Neural progenitor cell (in vitro differentiated cells): Measurements from ENCODE around the gene TLDC2. TPM values are rescaled to one million over a fixed set of nuclear protein-coding genes. Genes with fewer than 3 reads are reported as not detected.
"Not testable (repeated sequence)": the region's sequence is repeated elsewhere in the genome, so short reads cannot be mapped to it uniquely, and the experiment has no call there.

Experiments
- DNase-seq: peaks from one replicate; pipeline ENCODE4 v3.0.0-alpha.2; 2016; ENCODE audit warnings: low spot score
- H2AFZ ChIP-seq: fragments of 200-600 bp; sonication (generic); replicated peaks from 2 replicates; pipeline ENCODE4 v1.6.1; 2016; ENCODE audit warnings: antibody characterized with exemption
- H3F3A ChIP-seq: fragments of 200-600 bp; sonication (generic); 2 replicates; pipeline ENCODE4 v1.6.1; 2016; ENCODE audit warnings: antibody characterized with exemption, low read depth
- H3K27ac ChIP-seq: fragments of 200-600 bp; sonication (generic); 2 replicates; pipeline ENCODE4 v1.5.1; 2016; ENCODE audit warnings: mild to moderate bottlenecking
- H3K27me3 ChIP-seq: fragments of 200-600 bp; sonication (generic); 2 replicates; pipeline ENCODE4 v1.6.1; 2016; ENCODE audit warnings: mild to moderate bottlenecking, moderate library complexity
- H3K36me3 ChIP-seq: fragments of 200-600 bp; sonication (generic); 2 replicates; pipeline ENCODE4 v1.5.1; 2016
- H3K4me1 ChIP-seq: fragments of 200-600 bp; sonication (generic); 2 replicates; pipeline ENCODE4 v1.6.1; 2016; ENCODE audit warnings: mixed run types
- H3K4me2 ChIP-seq: fragments of 200-600 bp; sonication (generic); 2 replicates; pipeline ENCODE4 v1.6.1; 2016
- H3K4me3 ChIP-seq: fragments of 200-600 bp; sonication (generic); 2 replicates; pipeline ENCODE4 v1.5.1; 2016
- H3K79me2 ChIP-seq: fragments of 200-600 bp; sonication (generic); 2 replicates; pipeline ENCODE4 v1.6.1; 2016; ENCODE audit warnings: low read depth
- H3K9ac ChIP-seq: fragments of 200-600 bp; sonication (generic); 2 replicates; pipeline ENCODE4 v1.6.1; 2016
- H3K9me3 ChIP-seq: fragments of 200-600 bp; sonication (generic); 2 replicates; pipeline ENCODE4 v1.5.1; 2016; ENCODE audit warnings: low read depth
- H4K20me1 ChIP-seq: fragments of 200-600 bp; sonication (generic); 2 replicates; pipeline ENCODE4 v1.6.1; 2016; ENCODE audit warnings: low read depth
- H3K27ac Mint-ChIP-seq: 3 replicates; pipeline ENCODE4 v1.8.0; 2021; ENCODE audit warnings: mixed read lengths
- H3K27me3 Mint-ChIP-seq: 2 replicates; pipeline ENCODE4 v1.8.0; 2022; ENCODE audit warnings: low read depth, mild to moderate bottlenecking, inconsistent platforms, moderate library complexity, mixed read lengths; ENCODE audit not compliant: insufficient read depth
- H3K36me3 Mint-ChIP-seq: 3 replicates; pipeline ENCODE4 v1.8.0; 2021; ENCODE audit warnings: mixed read lengths
- H3K4me1 Mint-ChIP-seq: 3 replicates; pipeline ENCODE4 v1.8.0; 2021; ENCODE audit warnings: mixed read lengths
- H3K4me3 Mint-ChIP-seq: 3 replicates; pipeline ENCODE4 v1.8.0; 2021; ENCODE audit warnings: mild to moderate bottlenecking, moderate library complexity, mixed read lengths
- H3K9me3 Mint-ChIP-seq: 3 replicates; pipeline ENCODE4 v1.8.0; 2020; ENCODE audit warnings: mixed read lengths
- EZH2 ChIP-seq: fragments of 200-600 bp; sonication (generic); IDR thresholded peaks from 2 replicates; pipeline ENCODE4 v1.6.1; 2017; ENCODE audit warnings: antibody characterized with exemption, mild to moderate bottlenecking, moderate library complexity
- EZH2phosphoT487 ChIP-seq: fragments of 200-600 bp; sonication (generic); IDR thresholded peaks from 2 replicates; pipeline ENCODE4 v1.6.1; 2017; ENCODE audit warnings: antibody characterized with exemption
- total RNA-seq: library from RNA; depleted of rRNA; stranded (reverse); fragments of >200 nt; gene quantifications from 2 replicates; pipeline ENCODE4 v1.2.3, GENCODE V29; 2015; ENCODE audit warnings: low replicate concordance
- TF ChIP-seq, protein P1 (sequence below): fragments of 200-600 bp; sonication (generic); IDR thresholded peaks from 2 replicates; pipeline ENCODE4 v1.5.1; 2017; ENCODE audit warnings: antibody characterized with exemption, mild to moderate bottlenecking

The TLDC2 gene
- total RNA-seq, 1 donor from 2014 or later: 2.4 TPM

- no peaks in the 10 kb centered on the region for H3K36me3 Mint-ChIP-seq
- H3K27ac ChIP-seq: no peak overlapping the region
- H3K9ac ChIP-seq: no peak overlapping the region
- no peaks in the 10 kb centered on the region for H3K36me3 ChIP-seq
- no peaks in the 10 kb centered on the region for H3K4me1 ChIP-seq
- H4K20me1 ChIP-seq: no peaks in the 10 kb centered on the region
- H3K4me2 ChIP-seq: no peak overlapping the region
- TF ChIP-seq EZH2phosphoT487: no peak
- TF ChIP-seq, protein P1, sequence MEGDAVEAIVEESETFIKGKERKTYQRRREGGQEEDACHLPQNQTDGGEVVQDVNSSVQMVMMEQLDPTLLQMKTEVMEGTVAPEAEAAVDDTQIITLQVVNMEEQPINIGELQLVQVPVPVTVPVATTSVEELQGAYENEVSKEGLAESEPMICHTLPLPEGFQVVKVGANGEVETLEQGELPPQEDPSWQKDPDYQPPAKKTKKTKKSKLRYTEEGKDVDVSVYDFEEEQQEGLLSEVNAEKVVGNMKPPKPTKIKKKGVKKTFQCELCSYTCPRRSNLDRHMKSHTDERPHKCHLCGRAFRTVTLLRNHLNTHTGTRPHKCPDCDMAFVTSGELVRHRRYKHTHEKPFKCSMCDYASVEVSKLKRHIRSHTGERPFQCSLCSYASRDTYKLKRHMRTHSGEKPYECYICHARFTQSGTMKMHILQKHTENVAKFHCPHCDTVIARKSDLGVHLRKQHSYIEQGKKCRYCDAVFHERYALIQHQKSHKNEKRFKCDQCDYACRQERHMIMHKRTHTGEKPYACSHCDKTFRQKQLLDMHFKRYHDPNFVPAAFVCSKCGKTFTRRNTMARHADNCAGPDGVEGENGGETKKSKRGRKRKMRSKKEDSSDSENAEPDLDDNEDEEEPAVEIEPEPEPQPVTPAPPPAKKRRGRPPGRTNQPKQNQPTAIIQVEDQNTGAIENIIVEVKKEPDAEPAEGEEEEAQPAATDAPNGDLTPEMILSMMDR: no peak
- no peak for TF ChIP-seq EZH2
- no peaks in the 10 kb centered on the region for H3K9me3 Mint-ChIP-seq
- H3K4me1 Mint-ChIP-seq: peaks cover 4% of the 10 kb centered on the region
- H3F3A ChIP-seq: no peaks in the 10 kb centered on the region
- H3K27me3 ChIP-seq: no peaks in the 10 kb centered on the region
- H3K4me3 ChIP-seq: no peak overlapping the region
- H3K79me2 ChIP-seq: no peaks in the 10 kb centered on the region
- no peak for DNase-seq
- H3K27me3 Mint-ChIP-seq: peaks cover 7% of the 10 kb centered on the region
- H3K27ac Mint-ChIP-seq: no peak overlapping the region
- H3K4me3 Mint-ChIP-seq: no peak overlapping the region
- H2AFZ ChIP-seq: no peak overlapping the region
- H3K9me3 ChIP-seq: no peaks in the 10 kb centered on the region
These were observed 4.0 kb upstream of the TLDC2 start for GRCh38 chr20:36871640-36872570.

DNA sequence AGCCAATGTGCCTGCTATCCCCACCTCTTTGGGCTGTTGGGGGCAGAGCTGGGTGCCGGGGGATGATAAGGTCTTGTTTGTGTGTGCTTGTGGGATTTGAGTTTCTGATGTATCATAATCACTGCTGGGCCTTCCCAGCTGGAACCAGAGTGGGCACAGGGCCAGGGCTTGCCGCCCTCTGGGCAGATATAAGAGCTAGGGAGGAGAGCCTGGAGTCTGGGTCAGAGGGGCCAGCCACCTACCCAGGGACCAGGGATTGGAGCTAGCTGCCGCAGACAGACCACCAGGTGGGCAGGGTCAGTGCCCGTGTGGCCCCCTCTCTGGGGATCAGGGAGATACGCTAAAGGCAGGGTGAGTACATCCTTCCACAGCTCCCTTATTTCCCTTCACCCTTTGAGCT, 3.1 kb upstream of the TLDC2 start:
- Histone ChIP-seq H3K36me3 (no peaks in the 10 kb centered on the region), H2AFZ (no peak overlapping the region), H3K4me1 (no peaks in the 10 kb centered on the region), H4K20me1 (no peaks in the 10 kb centered on the region), H3K27me3 (no peaks in the 10 kb centered on the region), H3K79me2 (no peaks in the 10 kb centered on the region), H3K9me3 (no peaks in the 10 kb centered on the region), H3K4me2 (no peak overlapping the region), H3K9ac (no peak overlapping the region), H3F3A (no peaks in the 10 kb centered on the region), H3K4me3 (no peak overlapping the region), H3K27ac (no peak overlapping the region)
- TF ChIP-seq, protein P1: no peak
- TF ChIP-seq EZH2: no peak
- H3K36me3 Mint-ChIP-seq: no peaks in the 10 kb centered on the region
- H3K4me3 Mint-ChIP-seq: no peak overlapping the region
- peaks cover 4% of the 10 kb centered on the region for H3K4me1 Mint-ChIP-seq
- no peak for DNase-seq
- no peaks in the 10 kb centered on the region for H3K9me3 Mint-ChIP-seq
- peaks cover 9% of the 10 kb centered on the region for H3K27me3 Mint-ChIP-seq
- H3K27ac Mint-ChIP-seq: no peak overlapping the region

DNA sequence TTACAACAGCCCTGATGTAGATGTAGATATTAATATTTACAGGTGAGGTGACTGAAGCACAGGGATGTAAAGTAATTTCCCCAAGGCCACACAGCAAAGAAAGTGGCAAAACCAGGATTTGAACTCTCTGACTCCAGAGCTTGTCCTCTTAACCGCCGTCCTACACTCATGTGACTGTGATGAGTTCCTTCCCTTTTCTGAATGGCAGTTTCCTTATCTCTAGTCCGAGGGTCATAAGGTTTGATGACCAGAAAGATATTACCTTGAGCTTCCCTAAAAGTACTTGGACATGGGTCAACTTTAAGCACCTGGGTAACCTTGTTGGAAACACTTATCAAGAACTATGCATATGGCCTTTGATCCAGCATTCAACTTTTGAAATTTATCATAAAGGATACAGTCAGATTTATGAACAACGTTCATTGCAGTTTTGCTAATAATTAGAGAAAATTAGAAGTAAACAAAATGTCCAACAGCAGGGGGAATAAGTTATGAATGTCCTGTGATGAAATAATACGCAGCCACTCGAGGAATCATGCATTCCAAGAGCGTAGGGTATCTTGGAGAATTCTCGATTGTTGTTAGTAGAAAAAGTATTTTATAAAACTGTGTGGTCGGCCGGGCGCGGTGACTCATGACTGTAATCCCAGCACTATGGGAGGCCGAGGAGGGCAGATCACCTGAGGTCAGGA, 2.3 kb upstream of the TLDC2 start:
- Mint-ChIP-seq H3K27me3 (peaks cover 9% of the 10 kb centered on the region), H3K9me3 (no peaks in the 10 kb centered on the region), H3K27ac (no peak overlapping the region), H3K4me1 (peaks cover 4% of the 10 kb centered on the region), H3K4me3 (no peak overlapping the region), H3K36me3 (no peaks in the 10 kb centered on the region)
- Histone ChIP-seq H3K4me1 (no peaks in the 10 kb centered on the region), H3K79me2 (no peaks in the 10 kb centered on the region), H4K20me1 (no peaks in the 10 kb centered on the region), H3F3A (no peaks in the 10 kb centered on the region), H3K9me3 (no peaks in the 10 kb centered on the region), H3K27me3 (no peaks in the 10 kb centered on the region), H3K27ac (no peak overlapping the region), H3K4me2 (no peak overlapping the region), H3K36me3 (no peaks in the 10 kb centered on the region), H2AFZ (no peak overlapping the region), H3K4me3 (no peak overlapping the region), H3K9ac (no peak overlapping the region)
- no peak for DNase-seq
- no peak for TF ChIP-seq EZH2
- TF ChIP-seq, protein P1: no peak
- TF ChIP-seq EZH2phosphoT487: no peak

- H3K27ac ChIP-seq, H3K27ac Mint-ChIP-seq, DNase-seq, H3K4me3 ChIP-seq, H3K4me3 Mint-ChIP-seq, H3K27me3 Mint-ChIP-seq, H4K20me1 ChIP-seq, H3K9me3 ChIP-seq, H3K4me1 Mint-ChIP-seq, H3K9me3 Mint-ChIP-seq, H2AFZ ChIP-seq, H3K27me3 ChIP-seq, H3K36me3 Mint-ChIP-seq, H3K9ac ChIP-seq, H3K36me3 ChIP-seq, H3K4me2 ChIP-seq, H3F3A ChIP-seq, H3K4me1 ChIP-seq, H3K79me2 ChIP-seq: not testable (repeated sequence)
These were observed 845 bp upstream of the TLDC2 start for GRCh38 chr20:36875093-36875492.
